A673 (cell line): Measurements from ENCODE around the gene CABLES1.

Experiments
- CTCF ChIP-seq: fragments of 300-800, 200-600 bp; sonication (generic); conservative IDR thresholded peaks from 2 replicates; pipeline ENCODE4 v1.5.1; 2017; ENCODE audit warnings: low read depth, mild to moderate bottlenecking, antibody characterized with exemption, low read length, moderate library complexity, mixed read lengths
- EZH2 ChIP-seq: fragments of 200-600 bp; sonication (generic); IDR thresholded peaks from 2 replicates; pipeline ENCODE4 v1.6.1; 2017; ENCODE audit warnings: borderline replicate concordance, low read depth, mild to moderate bottlenecking, mixed read lengths, antibody characterized with exemption, low read length; ENCODE audit not compliant: poor library complexity, severe bottlenecking

- TF ChIP-seq CTCF, result no peak
- TF ChIP-seq EZH2, result no peak
These were observed 51.5 kb downstream of the CABLES1 start for GRCh38 chr18:23186781-23187180.
